AG10803 (cell line): ENCODE measurements around the gene MICA.
"Not testable (repeated sequence)": the region's sequence is repeated elsewhere in the genome, so short reads cannot be mapped to it uniquely, and the experiment has no call there.

Experiments used
- DNase-seq: peaks from one replicate; pipeline ENCODE4 v3.0.0; 2010; ENCODE audit warnings: low read depth
- H3K4me3 ChIP-seq: 2 replicates; pipeline ENCODE4 v1.5.1; 2011; ENCODE audit warnings: mild to moderate bottlenecking, low read length, control low read depth
- TF ChIP-seq, protein P1 (sequence below): conservative IDR thresholded peaks from 2 replicates; pipeline ENCODE4 v1.5.1; 2011; ENCODE audit warnings: mild to moderate bottlenecking, low read length, control low read depth, inconsistent platforms

MICA gene

DNA sequence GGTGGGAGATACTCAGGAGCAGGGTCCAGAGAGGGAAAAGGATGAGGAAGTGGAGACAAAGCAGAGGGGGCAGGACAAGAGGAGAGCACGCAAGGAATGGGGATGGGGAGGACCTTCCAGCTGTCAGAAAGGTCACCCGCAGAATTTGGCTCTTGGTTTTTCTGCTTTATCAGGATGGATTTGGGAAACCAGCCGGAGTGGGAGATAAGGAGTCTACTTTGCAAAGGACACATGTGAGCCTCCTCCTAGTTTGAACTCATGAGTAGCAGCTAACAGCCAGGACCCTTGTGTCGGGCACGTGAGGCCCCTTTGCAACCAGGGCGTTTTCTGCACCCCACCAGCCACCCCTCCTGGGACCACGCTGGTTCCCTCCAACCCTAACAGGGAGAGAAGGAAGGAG lies 7.6 kb upstream of the MICA start:
- no peak for DNase-seq
- TF ChIP-seq, protein P1, sequence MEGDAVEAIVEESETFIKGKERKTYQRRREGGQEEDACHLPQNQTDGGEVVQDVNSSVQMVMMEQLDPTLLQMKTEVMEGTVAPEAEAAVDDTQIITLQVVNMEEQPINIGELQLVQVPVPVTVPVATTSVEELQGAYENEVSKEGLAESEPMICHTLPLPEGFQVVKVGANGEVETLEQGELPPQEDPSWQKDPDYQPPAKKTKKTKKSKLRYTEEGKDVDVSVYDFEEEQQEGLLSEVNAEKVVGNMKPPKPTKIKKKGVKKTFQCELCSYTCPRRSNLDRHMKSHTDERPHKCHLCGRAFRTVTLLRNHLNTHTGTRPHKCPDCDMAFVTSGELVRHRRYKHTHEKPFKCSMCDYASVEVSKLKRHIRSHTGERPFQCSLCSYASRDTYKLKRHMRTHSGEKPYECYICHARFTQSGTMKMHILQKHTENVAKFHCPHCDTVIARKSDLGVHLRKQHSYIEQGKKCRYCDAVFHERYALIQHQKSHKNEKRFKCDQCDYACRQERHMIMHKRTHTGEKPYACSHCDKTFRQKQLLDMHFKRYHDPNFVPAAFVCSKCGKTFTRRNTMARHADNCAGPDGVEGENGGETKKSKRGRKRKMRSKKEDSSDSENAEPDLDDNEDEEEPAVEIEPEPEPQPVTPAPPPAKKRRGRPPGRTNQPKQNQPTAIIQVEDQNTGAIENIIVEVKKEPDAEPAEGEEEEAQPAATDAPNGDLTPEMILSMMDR: no peak
- no peak overlapping the region for H3K4me3 ChIP-seq

DNA sequence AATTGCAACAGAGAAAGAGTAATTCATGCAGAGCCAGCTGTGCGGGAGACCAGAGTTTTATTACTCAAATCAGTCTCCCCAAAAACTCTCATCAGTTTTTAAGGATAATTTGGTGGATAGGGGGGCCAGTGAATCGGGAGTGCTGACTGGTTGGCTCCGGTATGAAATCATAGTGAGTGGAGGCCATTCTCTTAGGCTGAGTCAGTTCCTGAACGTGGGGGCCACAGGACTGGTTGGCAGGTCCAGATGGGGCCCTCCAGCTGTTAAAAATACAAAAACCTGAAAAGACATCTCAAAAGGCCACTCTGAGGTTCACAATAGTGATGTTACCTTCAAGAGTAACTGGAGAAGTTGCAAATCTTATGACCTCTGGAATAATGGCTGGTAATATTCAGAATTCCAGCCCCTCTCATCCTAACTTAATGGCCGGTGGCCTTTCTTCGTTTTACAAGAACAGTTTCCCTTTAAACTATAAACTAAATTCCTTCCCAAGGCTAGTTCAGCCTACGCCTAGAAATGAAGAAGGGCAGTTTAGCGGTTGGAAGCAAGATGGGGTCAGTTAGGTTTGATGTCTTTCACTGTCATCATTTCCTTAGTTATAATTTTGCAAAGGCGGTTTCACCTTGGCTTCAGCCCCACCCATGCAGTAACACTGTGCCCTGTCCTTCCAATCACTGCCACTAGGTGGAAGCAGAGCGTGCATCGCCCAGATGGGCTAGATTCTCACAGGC lies 6.8 kb upstream of the MICA start:
- H3K4me3 ChIP-seq: peak overlapping the region; percentile 12; the same call in 1 of the 2 replicates
- peak; percentile 72 for DNase-seq
- TF ChIP-seq, protein P1: peak; percentile 86

DNA sequence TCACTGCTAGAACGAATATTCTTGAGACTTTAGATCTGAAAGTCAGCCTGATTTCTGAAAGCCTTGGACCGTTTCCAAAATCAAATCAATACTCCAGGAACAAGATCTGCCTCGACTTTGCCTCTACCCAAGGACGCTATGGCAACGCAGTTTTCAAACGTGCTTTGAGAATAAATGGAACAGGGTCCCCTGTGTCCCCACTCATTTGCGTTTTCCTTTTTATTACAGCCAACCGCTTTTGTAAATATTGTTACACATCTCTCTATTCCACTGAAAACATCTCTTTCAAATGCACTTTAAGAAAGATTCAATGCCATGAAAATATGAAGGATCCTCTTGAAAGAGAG lies 6.3 kb upstream of the MICA start:
- H3K4me3 ChIP-seq: not testable (repeated sequence)

DNA sequence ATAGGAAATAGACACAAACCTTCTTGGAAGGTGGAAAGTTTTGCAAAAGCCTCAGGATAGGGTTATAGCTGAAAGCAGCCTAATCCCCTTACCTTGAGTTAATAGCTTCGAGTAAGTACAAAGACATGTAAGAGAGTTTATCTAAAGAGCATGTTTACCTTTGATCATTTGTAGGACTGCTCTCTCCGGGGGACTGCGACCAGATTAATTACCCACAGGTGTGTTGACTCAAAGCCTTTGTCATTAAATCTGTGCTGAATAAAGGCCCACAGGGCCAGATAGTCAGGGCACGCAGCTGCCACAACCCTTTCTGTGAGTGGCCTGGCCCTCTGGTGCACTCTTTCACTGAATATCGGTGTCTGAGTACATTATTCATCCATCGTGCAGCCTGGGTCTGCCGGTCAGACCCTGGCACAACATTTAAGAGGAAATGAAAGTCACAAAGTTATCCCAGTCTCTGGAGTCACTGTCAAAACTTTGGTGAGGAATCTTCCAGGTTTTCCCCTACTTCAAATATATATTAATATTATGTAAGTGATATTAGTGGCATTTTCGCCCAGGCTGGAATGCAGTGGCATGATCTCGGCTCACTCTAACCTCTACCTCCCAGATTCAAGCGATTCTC lies 5.4 kb upstream of the MICA start:
- H3K4me3 ChIP-seq: peak overlapping the region; percentile 84
- TF ChIP-seq, protein P1: no peak
- DNase-seq: no peak

More for the DNA sequence above, 6.3 kb upstream of the MICA start:
- DNase-seq: not testable (repeated sequence)

DNA sequence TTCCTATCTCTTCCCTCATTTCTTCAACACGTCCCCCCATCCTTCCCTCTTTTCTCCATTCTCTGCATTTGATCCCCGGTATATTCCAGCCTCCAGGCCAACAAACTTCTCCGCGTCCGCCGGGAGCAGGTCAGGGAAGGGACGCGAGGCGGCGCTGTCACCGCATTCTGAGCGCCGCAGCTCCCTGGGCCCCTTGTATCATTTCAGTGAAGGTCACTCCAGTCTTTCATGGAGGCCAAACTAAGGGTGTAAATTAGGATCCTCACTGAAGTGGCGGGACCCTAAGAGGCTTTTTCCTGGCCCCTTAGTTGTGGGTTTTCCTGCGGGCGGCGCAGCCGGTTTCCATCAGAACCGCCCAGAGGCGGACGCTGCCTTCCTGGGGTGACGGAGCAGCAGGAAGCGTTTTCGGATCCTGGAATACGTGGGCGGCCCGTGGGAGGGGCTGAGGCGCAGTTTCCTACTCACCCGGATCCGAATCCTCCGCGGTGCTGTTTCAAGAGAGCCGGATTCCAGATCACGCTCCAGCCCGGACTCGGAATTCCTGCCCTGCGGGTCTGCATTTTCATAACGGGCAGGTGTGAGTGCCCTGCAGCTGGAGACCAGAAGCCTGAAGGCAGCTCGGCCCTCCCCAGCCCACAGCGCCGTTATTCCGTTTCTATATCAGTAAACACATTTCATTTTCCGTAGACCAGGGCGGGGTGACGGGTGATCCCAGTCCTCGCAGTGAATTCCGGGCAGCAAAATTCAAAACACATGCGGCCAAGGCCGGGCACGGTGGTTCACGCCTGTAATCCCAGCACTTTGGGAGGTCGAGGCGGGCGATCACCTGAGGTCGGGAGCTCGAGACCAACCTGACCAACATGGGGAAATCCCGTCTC lies 3.6 kb upstream of the MICA start:
- H3K4me3 ChIP-seq: peak overlapping the region; percentile 84
- peak; percentile 86 for DNase-seq
- TF ChIP-seq, protein P1: peak; percentile 86

DNA sequence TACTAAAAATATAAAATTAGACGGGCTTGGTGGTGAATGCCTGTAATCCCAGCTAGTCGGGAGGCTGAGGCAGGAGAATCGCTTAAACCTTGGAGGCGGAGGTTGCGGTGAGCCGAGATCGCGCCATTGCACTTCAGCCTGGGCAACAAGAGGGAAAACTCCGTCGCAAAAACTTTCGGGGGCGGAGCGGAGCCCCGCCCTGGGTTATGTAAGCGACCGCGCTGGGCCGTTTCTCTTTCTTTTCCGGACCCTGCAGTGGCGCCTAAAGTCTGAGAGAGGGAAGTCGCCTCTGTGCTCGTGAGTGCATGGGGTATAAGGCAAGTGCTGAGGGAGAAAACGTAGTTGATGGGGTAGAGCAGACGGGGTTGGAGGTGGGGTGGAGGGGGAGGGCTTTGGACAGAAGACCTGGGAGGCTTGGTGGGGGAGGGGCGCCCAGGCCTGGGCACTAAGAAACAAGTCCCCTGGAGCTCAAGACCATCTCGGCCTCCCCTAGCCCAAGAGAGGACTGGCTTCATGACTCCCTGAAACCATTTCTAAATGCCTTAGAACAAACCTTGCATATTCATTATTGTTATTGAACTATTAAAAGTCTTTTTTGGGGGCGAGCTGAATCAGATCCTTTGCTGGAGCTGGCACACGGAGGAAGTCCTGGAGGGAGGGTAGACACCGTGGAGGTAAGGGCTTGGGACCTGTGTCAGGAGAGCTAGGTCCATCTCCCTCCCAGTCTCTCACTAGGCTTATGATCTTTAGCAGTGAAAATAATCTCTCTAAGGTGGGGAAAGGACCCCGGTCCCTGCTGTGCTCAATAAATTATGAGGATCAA lies 2.7 kb upstream of the MICA start:
- peak overlapping the region; percentile 84 for H3K4me3 ChIP-seq
- peak; percentile 61 for DNase-seq
- TF ChIP-seq, protein P1: no peak

DNA sequence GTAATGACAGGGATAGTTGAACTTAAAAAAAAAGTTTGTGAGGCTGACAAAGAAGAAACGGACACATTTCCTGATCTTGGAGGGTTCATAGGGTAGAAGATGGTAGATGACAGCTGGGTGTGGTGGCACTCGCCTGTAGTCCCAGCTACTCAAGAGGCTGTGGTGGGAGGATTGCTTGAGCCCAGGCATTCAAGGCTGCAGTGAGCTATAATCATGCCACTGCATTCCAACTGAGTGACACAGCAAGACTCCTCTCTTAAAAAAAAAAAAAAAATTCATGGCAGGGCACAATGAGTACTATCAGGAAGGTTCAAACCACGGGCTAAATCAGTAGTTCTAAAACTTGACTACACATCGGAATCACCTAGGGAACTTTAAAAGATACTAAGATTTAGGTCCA lies 2.0 kb upstream of the MICA start:
- peak; percentile 88 for DNase-seq

More for the DNA sequence above, 2.0 kb upstream of the MICA start:
- peak overlapping the region; percentile 84 for H3K4me3 ChIP-seq
- TF ChIP-seq, protein P1: no peak
